HCT116 (cell line): ENCODE measurements around the gene HIVEP3. TPM values are rescaled to one million over a fixed set of nuclear protein-coding genes. Genes with fewer than 3 reads are reported as not detected.

Experiments
- ATAC-seq: fragments of 200-7000 bp; cut with Tn5 transposase; 2 replicates; pipeline ENCODE4 v1.9.1; 2020; ENCODE audit warnings: mild to moderate bottlenecking, moderate library complexity
- BruUV-seq: library from RNA; stranded (reverse); fragments of 400-500 nt; replicated peaks from 2 replicates; lab custom pipeline; 2021; lab: Mats Ljungman, UMichigan
- CTCF ChIA-PET: fragments of 300-600 bp; sonication (Branson Sonifier 250); formaldehyde crosslinking; loops from one replicate; lab custom pipeline; 2021; ENCODE audit warnings: antibody characterized with exemption; lab: Charles Lee
- POLR2A ChIA-PET: fragments of 300-600, 350-600 bp; sonication (Branson Sonifier 250); formaldehyde crosslinking; loops from one replicate; lab custom pipeline; 2021; ENCODE audit warnings: antibody characterized with exemption; lab: Charles Lee
- RAD21 ChIA-PET, 2 experiments: fragments of 300-600 bp; sonication (Branson Sonifier 250); formaldehyde crosslinking; loops; one replicate each; lab custom pipeline; 2023; ENCODE audit warnings: low total read pairs in 2 of 2; ENCODE audit not compliant: uncharacterized antibody in 2 of 2, unreplicated experiment in 2 of 2, low non-redundant PET in 1 of 2; lab: Charles Lee
- DNase-seq: peaks from one replicate; pipeline ENCODE4 v3.0.0-alpha.2; 2010; ENCODE audit warnings: low read depth, low spot score
- H2AFZ ChIP-seq: fragments of 200-600 bp; shearing (Covaris generic), sonication (generic); 2 replicates; pipeline ENCODE4 v1.6.1; 2017; ENCODE audit warnings: low read depth, mixed run types, mixed read lengths, antibody characterized with exemption, low read length; ENCODE audit not compliant: poor library complexity, severe bottlenecking
- H3K27ac ChIP-seq: 2 replicates; pipeline ENCODE4 v1.5.1; 2012; ENCODE audit warnings: low read depth, low read length
- H3K27me3 ChIP-seq: fragments of 200-600 bp; sonication (generic); 2 replicates; pipeline ENCODE4 v1.6.1; 2016; ENCODE audit warnings: mixed run types, low read length, mixed read lengths; ENCODE audit not compliant: insufficient read depth
- H3K36me3 ChIP-seq, 2 experiments: fragments of 200-500 bp in 1 of 2; fragments of 200-600 bp in 1 of 2; sonication (Bioruptor generic) in 1 of 2; sonication (generic) in 1 of 2; 2 replicates each; pipeline versions ENCODE4 v1.5.1 to v1.6.1; 2014 to 2016; ENCODE audit warnings: low read length in 2 of 2, inconsistent platforms in 1 of 2, mixed read lengths in 1 of 2, mixed run types in 1 of 2; ENCODE audit not compliant: insufficient read depth in 2 of 2, control insufficient read depth in 1 of 2
- H3K4me1 ChIP-seq, 2 experiments: fragments of 200-600 bp in 1 of 2; sonication (generic) in 1 of 2; 2 replicates each; pipeline versions ENCODE4 v1.5.1 to v1.6.1; 2012 to 2017; ENCODE audit warnings: low read length in 2 of 2, inconsistent platforms in 1 of 2, mild to moderate bottlenecking in 1 of 2, mixed read lengths in 1 of 2, mixed run types in 1 of 2, moderate library complexity in 1 of 2; ENCODE audit not compliant: insufficient read depth in 2 of 2, control insufficient read depth in 1 of 2
- H3K4me2 ChIP-seq: fragments of 200-600 bp; sonication (generic); 2 replicates; pipeline ENCODE4 v1.6.1; 2017; ENCODE audit warnings: mixed run types, low read length, mixed read lengths
- H3K4me3 ChIP-seq, 2 experiments: fragments of 200-600 bp in 1 of 2; sonication (generic) in 1 of 2; replicated peaks in 1 of 2; 2 replicates each; pipeline ENCODE4 v1.5.1; 2011 to 2016; ENCODE audit warnings: low read length in 2 of 2, control low read depth in 1 of 2, low read depth in 1 of 2, mild to moderate bottlenecking in 1 of 2, mixed read lengths in 1 of 2, mixed run types in 1 of 2
- H3K79me2 ChIP-seq: fragments of 200-600 bp; sonication (generic); 2 replicates; pipeline ENCODE4 v1.6.1; 2017; ENCODE audit warnings: mild to moderate bottlenecking, mixed run types, low read length, moderate library complexity, mixed read lengths; ENCODE audit not compliant: insufficient read depth
- H3K9ac ChIP-seq: fragments of 200-600 bp; sonication (generic); 2 replicates; pipeline ENCODE4 v1.6.1; 2016; ENCODE audit warnings: low read length, mixed read lengths
- H3K9me2 ChIP-seq: fragments of 200-600 bp; sonication (generic), shearing (Covaris generic); 2 replicates; pipeline ENCODE4 v1.6.1; 2017; ENCODE audit warnings: mixed run types, mild to moderate bottlenecking, moderate library complexity; ENCODE audit not compliant: insufficient read depth
- H3K9me3 ChIP-seq, 2 experiments: fragments of 200-500 bp in 1 of 2; fragments of 200-600 bp in 1 of 2; sonication (Bioruptor generic) in 1 of 2; sonication (generic) in 1 of 2; 2 replicates each; pipeline ENCODE4 v1.6.1; 2014 to 2017; ENCODE audit warnings: low read length in 2 of 2, mixed read lengths in 2 of 2, inconsistent platforms in 1 of 2, low read depth in 1 of 2, mild to moderate bottlenecking in 1 of 2, mixed run types in 1 of 2, moderate library complexity in 1 of 2; ENCODE audit not compliant: control insufficient read depth in 1 of 2, insufficient read depth in 1 of 2
- H4K20me1 ChIP-seq: fragments of 200-600 bp; sonication (generic), shearing (Covaris generic); 2 replicates; pipeline ENCODE4 v1.6.1; 2017; ENCODE audit warnings: mixed run types, mild to moderate bottlenecking, moderate library complexity; ENCODE audit not compliant: insufficient read depth
- CEBPB ChIP-seq: IDR thresholded peaks from 2 replicates; pipeline ENCODE4 v1.6.1; 2012; ENCODE audit warnings: low read depth
- EZH2 ChIP-seq: fragments of 200-600 bp; sonication (generic); IDR thresholded peaks from 2 replicates; pipeline ENCODE4 v1.6.1; 2017; ENCODE audit warnings: antibody characterized with exemption, mixed run types
- EZH2phosphoT487 ChIP-seq: fragments of 200-600 bp; IDR thresholded peaks from 2 replicates; pipeline ENCODE4 v1.6.1; 2018; ENCODE audit warnings: antibody characterized with exemption, borderline replicate concordance
- MAX ChIP-seq: IDR thresholded peaks from 2 replicates; pipeline ENCODE4 v1.6.1; 2012
- POLR2A ChIP-seq: IDR thresholded peaks from 2 replicates; pipeline ENCODE4 v1.7.0; 2011; ENCODE audit warnings: borderline replicate concordance; ENCODE audit not compliant: insufficient read depth, insufficient read length; ENCODE audit errors: extremely low read depth
- POLR2AphosphoS5 ChIP-seq: IDR thresholded peaks from 2 replicates; pipeline ENCODE4 v1.6.1; 2011; ENCODE audit warnings: mild to moderate bottlenecking, low read depth, low read length, moderate library complexity
- SIN3A ChIP-seq: IDR thresholded peaks from 2 replicates; pipeline ENCODE4 v1.6.1; 2012; ENCODE audit warnings: low read depth
- ZBTB33 ChIP-seq: IDR thresholded peaks from 2 replicates; pipeline ENCODE4 v1.6.1; 2011; ENCODE audit warnings: mild to moderate bottlenecking, low read length, moderate library complexity; ENCODE audit not compliant: insufficient replicate concordance; ENCODE audit errors: extremely low read depth
- intact Hi-C: fragments of 100-400 bp; cut with micrococcal nuclease; formaldehyde crosslinking; loops from 2 replicates; pipeline ENCODE4 v1.10.0; 2022
- total RNA-seq: library from RNA; stranded (reverse); gene quantifications from one replicate; pipeline ENCODE4 v1.2.1, GENCODE V29; 2021; ENCODE audit not compliant: unreplicated experiment

The HIVEP3 gene
- total RNA-seq, 1 experiment from 2014 or later, result 7.1 TPM

- H3K36me3 ChIP-seq, result no peaks in the 10 kb centered on the region
- intact Hi-C loops, result no loop called here
- RAD21 ChIA-PET, result no interaction called here
- H3K9ac ChIP-seq, result no peak overlapping the region
- no peak for TF ChIP-seq MAX
- TF ChIP-seq ZBTB33, result no peak
- no peaks in the 10 kb centered on the region for H3K9me3 ChIP-seq
- H3K4me2 ChIP-seq, result no peak overlapping the region
- H4K20me1 ChIP-seq, result no peaks in the 10 kb centered on the region
- no peak overlapping the region for H3K4me3 ChIP-seq
- no peak overlapping the region for H2AFZ ChIP-seq
- POLR2A ChIA-PET, result no interaction called here
- H3K4me1 ChIP-seq, result no peaks in the 10 kb centered on the region
- ATAC-seq (no peak), DNase-seq (no peak)
- no peak overlapping the region for H3K27ac ChIP-seq
- CTCF ChIA-PET, result no interaction called here
- H3K9me2 ChIP-seq, result no peaks in the 10 kb centered on the region
- no peaks in the 10 kb centered on the region for H3K79me2 ChIP-seq
- no peaks in the 10 kb centered on the region for H3K27me3 ChIP-seq
- no TSS peak for BruUV-seq
Measured at GRCh38 chr1:41530411-41530810, 388.3 kb downstream of the HIVEP3 start.

- Histone ChIP-seq H3K27me3 (no peaks in the 10 kb centered on the region), H3K79me2 (no peaks in the 10 kb centered on the region), H3K4me2 (no peak overlapping the region), H3K36me3 (no peaks in the 10 kb centered on the region), H3K27ac (no peak overlapping the region), H3K9ac (no peak overlapping the region), H3K9me3 (no peaks in the 10 kb centered on the region), H3K9me2 (no peaks in the 10 kb centered on the region), H3K4me3 (no peak overlapping the region), H4K20me1 (no peaks in the 10 kb centered on the region), H2AFZ (no peak overlapping the region), H3K4me1 (no peaks in the 10 kb centered on the region)
- BruUV-seq, result no TSS peak
- intact Hi-C loops, result no loop called here
- TF ChIP-seq POLR2A (no peak), EZH2 (no peak), ZBTB33 (no peak), CEBPB (no peak), EZH2phosphoT487 (no peak), SIN3A (no peak), POLR2AphosphoS5 (no peak)
- ATAC-seq (no peak), DNase-seq (no peak)
- ChIA-PET POLR2A (no interaction called here), RAD21 (no interaction called here), CTCF (no interaction called here)
Measured at GRCh38 chr1:41529621-41530395, 388.9 kb downstream of the HIVEP3 start.
